Occipital lobe (tissue), 2 donors: ENCODE data around the gene LLCFC1. TPM values are rescaled to one million over a fixed set of nuclear protein-coding genes. Genes with fewer than 3 reads are reported as not detected.

Experiments
- DNase-seq: peaks from one replicate; lab custom pipeline; 2025; lab: John Stamatoyannopoulos, UW
- total RNA-seq: library from RNA; depleted of rRNA; stranded (reverse); fragments of >200 nt; gene quantifications from one replicate; pipeline ENCODE4 v1.2.3, GENCODE V29; 2014

LLCFC1 gene
- total RNA-seq, result not detected

DNA sequence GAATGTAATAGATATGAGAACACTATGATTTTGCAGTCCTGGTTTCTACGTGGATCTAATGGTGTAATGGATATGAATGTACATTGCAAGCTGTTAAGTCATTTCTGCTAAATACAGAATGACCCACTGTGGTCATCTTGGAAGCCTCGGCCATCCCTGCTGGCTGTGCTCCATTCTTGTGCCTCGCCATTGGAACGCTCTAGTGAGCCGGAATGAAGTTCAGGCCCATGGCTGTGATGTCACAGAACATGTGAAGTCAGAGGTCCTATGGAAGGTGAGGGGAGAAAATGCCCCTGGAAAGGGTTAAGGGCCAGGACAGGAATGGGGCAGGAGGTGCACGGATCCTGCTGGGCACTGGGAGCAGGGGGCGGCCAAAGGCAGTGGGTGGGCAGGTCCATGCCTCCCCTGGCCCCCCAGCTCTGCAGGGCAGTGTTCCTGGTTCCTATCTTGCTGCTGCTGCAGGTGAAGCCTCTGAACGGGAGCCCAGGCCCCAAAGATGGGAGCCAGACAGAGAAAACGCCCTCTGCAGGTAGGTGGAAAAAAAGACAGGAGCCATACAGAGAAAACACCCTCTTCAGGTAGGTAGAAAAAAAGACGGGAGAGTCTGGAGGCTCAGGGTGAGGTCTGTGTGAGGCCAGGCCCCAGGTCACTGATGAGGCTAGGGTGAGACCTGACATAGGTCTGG, at the start of gene LLCFC1:
Gene LLCFC1, plus strand, starts transcription at position 259 of the 685 bp plus-strand sequence. Its CDS starts 138 bp downstream, at position 397.
- DNase-seq, result no peak

DNA sequence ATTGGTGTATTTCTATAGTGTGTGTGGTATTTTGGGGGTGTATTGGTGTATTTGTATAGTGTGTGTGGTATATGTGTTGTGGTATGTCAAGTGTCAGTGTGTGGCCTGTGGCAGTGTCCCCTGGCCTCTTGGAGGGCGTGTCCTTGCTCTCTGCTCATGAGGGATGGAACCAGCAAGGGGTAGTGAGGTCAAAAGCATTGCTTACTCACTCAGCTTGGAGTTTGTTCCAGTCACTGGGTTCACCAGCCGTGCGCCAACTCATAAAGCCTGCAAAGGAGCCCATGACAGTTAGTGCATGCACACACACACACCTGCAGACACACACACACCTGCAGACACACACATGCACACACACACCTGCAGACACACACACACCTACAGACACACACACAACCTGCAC, 49.5 kb upstream of the LLCFC1 start:
- DNase-seq, result no peak

DNA sequence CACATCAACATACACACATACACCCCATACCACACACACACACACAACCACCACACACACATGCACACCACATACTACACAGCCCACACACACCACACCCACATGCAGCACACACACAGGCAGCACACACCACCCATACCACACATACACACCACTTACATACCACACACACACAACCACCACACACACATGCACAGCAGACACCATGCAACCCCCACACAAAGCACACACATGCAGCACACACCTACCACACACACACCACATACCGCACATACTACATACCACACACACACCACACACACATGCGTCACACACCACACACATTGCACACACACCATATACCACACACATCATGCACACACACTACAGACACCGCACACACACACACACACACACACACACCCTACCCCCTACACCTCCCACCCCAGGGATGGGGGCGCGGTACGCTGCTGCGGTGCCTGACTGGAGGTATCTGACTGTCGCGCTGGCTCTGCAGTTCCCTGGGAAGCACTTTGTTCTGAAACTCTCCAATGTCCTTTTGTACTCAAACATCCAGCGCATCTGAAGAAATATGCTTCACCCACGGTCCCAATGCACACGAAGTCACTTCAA, 48.3 kb upstream of the LLCFC1 start:
- no peak for DNase-seq

DNA sequence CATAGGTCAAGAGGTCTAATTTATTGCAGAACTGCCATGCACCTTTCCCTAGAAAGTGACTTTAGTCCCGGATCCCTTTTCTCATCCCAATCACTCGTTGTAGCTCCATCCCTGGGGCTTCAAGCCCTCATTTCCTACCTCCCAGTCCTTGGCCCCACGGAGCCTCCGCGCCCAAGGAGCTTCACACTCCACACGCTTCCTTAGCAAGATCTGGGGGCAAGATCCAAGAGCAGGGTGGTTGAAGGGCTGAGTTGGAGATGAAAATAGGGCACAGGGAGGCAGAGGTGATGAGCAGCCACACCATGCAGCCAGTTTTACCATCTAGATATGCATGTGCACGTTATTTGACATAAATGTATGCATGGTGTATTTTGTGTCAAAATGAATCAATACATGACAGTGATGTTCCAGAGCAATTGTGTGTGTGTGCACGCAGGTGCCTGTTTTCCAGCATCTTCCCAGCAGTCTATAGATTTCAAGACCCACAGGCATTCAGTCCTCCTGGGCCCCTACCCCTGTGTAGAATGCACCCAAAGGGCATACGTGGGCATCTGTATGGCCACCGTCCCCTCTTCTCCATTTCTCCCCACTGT, 47.7 kb upstream of the LLCFC1 start:
- no peak for DNase-seq

DNA sequence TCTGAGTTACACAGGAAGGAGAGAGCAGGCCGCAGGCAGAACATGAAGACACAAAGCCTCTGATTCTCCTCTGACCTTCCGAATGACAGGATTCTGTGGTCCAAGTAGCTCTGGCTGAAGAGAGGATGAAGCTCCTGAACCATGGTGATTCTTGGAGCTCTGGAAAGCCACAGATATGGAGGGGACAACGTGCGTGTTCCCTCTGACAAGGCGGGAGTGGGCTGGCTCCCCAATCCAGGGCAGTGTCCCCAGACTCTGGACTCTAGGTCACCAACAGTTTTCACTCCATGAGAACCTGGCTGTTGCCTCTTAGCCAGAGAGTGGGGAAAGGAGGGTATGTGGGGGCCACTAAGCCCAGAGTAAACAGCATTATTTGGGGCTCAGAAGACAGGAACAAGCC, 46.3 kb upstream of the LLCFC1 start:
- no peak for DNase-seq

DNA sequence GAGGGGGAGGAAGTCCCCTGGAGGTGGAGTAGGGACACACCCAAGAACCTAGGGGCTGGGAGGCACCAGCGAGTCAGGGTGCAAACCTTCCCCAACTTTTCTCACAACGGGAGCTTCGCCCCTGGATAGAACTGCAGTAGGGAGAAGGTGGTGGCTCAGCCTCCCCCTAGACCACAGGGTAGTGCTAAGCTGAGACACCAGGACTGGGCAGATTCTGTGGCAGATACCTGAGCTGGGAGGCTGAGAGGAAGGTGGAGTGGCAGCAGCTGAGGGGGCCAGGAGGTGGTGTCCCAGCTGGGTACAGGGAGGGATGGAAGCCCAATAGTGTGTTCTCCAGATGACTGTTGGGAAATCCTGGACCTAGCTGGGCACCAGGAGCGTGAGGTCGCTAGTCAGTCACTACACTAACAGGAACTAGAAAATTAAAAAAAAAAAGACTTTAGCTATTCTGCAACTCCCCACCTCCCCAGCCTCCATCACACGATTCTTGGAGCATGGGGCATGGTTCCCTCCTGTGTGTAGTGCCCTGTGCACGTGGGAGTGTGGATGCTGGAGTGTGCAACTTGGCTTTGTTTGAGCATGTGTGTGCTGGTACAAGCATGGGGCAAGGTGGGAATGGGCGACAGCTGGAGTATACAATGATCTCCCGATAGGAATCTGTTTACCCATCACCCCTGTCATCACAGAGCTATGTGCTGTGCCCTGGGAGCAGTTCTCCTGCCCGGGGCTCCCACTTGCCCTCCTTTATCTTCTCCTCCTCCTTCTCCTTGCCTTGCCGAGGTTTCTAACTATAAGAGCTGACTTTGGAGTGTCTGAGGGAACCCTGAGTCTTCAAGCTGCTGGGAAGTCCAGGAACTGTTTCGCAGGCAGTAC, 44.9 kb upstream of the LLCFC1 start:
- DNase-seq, result no peak

DNA sequence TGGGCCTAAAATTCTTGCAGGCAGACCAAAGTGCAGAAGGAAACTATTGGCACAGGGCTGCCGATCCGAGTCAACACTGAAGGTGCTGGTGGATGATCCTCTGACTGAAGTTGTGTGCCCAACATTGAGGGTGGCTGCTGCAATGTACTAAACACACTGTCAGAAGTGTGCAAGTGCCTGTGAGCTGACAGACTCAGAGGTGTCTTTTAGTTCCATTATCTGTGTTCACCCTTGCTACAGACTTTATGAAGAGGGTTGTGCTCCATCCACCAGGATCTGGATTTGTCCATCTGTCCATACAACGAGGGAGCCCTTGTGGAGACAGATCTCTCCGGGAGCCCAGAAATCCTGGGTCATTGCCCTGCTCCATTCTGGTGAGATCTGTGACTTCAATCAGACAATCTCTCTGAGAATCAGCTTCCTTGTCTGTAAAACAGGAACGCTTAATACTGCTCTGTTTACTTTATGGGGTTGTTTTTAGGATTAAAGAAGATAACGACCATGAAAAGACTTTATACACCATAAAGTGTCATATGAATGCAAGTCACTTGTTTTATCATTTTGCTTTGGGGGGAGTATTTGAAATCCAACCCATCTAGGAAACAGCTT, 44.2 kb upstream of the LLCFC1 start:
- DNase-seq, result no peak

DNA sequence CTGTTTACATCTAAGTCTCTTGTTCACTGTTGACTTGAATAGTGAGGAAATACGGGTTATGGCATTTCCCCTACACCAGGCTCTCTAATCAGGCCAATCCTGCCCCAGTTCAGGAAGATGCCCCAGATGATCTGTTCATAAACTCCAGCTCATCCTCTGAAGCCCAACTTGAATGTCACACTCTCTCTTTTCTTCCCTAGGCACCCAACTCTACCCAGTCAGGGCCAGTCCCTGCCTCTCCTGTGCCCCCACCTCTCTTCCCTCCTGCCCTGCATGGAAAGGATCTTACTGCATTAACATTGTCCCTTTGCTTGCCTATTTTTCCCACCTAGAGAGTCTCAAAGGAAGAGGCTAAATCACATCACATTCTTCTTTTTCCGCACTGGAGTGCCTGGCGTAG, 43.1 kb upstream of the LLCFC1 start:
- no peak for DNase-seq

DNA sequence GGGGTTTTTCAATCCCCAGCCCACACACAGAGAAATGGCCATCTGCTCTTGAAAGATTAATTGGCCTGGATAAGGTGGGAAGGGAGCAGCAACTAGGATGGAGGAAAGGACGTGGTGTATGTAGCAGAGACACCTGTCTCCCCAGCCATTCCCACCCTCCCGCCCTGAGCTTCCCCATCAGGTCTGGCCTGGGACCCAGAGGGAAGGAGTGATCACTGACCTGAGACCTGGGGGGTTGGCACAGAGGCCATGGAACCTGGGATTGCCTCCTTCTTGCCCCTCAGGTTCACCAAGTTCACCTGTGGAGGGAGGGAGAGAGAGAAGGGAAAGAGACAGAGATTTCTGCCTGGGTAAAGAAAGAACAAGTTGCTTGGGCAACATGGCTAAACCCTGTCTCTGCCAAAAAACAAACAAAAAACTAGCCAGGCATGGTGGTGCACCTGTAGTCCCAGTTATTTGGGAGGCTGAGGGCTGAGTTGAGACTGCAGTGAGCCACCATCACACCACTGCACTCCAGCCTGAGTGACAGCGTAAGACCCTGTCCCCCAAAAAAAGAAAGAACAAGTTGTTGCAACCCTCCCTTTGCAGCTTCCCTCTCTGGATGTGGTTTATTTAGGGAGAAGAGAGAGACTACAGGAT, 42.4 kb upstream of the LLCFC1 start:
- DNase-seq, result no peak

DNA sequence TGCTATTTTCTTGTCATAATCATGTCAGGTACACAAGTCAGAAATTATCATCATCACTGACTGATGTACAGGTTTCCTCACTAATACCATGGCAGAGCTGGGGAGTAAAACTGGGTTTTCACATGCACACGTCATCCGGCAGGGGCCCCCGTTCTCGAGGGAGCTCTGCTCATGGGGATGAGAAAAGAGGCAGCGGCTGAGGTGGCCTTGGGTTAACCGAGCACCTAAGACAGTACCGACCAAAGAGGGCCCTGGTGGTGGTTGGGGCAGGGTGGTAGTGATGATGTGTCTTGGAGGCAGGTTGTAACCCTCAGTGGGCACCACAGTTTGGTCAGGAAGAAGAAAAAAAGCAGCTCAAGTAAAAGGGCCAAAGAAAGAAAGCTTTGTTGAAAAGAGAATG, 41.6 kb upstream of the LLCFC1 start:
- no peak for DNase-seq

DNA sequence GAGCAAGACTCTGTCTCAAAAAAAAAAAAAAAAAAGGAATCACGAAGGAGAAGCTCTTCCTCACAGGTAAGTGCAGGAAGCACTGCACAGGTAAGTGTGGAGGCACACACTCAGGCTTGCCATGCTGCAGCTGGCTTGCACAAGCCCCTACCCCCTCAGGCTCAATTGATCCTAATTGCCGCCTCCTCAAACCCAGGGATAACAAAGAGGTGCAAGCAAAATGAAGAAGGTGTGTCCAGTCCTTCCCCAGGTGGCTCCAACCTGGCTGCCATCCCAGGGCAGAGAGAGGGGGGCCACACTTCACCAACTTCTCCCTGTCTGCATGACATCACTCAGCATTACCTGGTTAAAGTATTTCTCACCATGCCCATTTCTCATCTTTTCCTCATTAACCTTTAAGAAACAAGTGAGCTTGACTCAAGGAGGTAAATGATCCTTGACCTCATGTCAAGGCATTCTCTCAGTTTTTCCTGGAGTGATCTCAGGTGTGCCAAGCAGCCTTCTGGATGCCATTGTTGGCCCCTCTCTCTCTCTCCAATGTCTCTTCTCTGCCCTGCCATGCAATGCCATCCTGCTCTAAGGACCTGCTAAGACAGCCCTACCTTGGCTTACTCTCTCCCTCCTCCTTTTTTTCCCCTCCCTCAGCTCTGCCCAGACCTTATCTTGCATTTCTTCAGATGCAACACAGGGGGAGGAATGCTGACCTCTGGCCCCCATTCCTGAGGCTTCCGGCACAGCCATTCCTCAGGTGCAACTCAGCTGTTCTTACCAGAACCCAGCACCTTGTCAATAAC, 40.7 kb upstream of the LLCFC1 start:
- no peak for DNase-seq

DNA sequence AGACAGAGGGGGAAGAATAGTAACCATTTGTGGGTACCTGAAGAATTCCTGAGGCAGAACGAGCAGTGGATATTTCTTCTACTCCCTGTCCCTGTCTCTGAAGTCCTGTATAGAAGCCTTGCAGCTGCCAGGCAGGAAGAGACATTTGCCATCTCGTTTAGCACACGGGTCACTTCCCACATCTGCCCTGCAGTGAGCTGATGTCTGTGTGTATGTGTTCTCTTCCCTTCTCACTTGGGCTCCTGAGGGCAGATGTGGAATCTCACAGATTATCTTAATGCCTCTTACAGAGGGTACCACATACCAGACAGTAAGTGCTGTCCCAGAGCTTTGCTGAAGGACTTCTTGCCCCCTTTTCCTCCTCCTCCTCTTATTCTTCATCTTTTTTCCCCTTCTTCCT, 39.6 kb upstream of the LLCFC1 start:
- DNase-seq, result no peak

DNA sequence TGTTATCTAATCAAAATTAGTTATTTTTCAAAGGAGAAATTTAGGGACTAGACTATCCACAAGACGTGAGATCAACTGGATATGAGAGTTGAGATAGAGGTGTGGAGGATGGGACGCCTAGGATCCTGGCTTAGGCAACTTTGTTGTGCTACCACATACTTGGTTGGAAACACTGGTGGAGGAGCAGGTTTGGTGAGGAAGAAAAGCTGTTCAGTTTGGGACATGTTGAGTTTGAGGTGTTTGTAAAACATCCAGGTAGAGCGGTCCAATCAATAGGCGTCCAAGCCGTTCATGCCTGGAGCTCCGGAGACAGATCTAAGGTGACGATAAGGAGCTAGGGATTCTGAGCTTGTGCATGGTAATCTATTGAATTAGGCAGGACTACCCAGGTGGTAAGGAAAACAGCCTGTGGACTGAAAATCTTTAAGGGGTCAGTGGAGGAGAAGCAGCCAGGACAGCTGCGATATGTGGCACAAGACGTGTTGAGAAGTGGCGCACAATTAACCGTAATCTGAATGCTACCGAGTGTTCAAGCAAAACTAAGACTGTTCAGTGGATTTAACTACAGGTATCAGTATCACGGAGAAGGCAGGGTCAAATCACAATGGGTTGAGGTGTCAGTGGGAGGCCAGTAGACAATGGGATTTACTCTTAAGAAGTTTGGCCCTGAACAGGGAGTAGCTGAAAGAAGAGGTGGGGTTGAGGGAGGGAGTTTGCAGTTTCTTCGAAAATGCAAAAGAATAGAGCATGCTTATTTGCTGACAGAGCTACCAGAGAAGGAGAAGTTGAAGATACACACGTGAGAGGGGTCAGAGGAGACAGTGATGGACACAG, 37.6 kb upstream of the LLCFC1 start:
- DNase-seq, result no peak

DNA sequence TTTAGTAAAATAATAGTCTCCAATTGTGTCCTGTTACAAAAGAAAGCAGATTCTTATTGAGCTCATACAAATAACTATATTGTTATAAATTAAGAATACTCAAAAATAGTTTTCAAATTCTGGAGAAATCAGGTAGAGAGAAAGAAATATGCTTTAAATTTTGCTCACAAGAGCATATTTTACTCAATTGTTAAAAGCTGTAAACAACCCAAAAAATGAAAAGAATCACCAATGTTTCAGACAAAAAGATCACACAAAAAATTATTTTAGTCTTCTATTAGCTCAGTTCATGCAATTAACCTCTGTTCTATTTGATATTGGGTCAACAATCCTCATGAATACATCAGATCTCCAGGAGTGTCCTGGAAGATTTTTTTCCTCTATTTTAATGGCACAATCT, 35.2 kb upstream of the LLCFC1 start:
- DNase-seq, result no peak

DNA sequence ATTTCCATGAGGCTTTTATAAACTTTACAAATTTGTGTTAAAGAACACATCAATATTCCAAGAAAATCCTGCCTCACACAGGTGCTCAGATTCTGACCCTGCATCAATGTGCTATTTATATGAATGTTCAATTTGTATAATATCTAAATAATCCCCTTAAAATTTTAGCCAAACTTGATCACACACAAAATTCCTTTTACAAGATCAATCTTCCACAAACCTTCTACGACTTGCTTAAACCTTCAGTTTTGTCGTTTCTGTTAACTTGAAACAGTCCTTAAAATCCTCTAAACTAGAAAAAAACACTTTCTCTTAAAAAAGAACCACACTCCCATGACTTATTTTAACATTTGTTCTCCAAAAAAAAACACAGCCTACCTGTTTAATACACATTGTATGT, 33.5 kb upstream of the LLCFC1 start:
- DNase-seq, result no peak

DNA sequence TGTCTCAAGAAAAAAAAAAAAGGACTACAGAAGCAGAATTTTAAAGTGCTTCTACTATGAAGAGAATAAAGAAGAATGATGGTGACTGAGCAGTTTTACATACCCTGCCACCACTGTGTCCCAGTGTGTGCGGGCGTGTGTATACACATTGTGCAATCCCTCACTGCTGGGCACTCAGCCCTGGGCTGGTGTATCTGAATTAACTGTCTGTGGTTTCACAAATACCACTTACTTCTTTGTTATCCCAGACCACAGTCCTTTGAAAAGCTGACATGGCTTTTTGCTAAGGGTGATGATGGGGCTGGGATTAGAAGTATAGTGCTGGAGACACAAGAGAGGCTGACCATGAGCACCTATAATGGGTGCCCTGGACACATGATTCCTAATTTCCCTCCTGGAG, 32.6 kb upstream of the LLCFC1 start:
- DNase-seq, result no peak

DNA sequence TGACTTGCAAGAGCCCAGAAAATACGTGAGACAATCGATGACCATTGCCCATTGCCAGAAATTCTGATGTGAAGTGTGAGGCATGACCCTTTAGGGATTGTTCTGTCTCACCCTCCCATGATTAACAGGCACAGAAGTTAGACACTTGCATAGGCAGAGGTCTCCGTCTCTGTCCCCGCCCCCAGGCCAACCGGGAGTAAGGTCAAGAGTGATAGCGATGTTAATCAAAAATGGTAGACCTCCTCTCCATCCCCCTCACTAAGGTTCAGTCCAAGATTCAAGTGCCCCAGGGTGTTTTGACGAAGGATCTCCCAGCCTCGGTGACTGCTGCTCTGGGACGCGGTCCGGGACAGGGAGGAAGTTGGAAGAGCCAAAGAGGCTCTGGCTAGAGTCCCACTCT, 31.0 kb upstream of the LLCFC1 start:
- DNase-seq, result no peak

DNA sequence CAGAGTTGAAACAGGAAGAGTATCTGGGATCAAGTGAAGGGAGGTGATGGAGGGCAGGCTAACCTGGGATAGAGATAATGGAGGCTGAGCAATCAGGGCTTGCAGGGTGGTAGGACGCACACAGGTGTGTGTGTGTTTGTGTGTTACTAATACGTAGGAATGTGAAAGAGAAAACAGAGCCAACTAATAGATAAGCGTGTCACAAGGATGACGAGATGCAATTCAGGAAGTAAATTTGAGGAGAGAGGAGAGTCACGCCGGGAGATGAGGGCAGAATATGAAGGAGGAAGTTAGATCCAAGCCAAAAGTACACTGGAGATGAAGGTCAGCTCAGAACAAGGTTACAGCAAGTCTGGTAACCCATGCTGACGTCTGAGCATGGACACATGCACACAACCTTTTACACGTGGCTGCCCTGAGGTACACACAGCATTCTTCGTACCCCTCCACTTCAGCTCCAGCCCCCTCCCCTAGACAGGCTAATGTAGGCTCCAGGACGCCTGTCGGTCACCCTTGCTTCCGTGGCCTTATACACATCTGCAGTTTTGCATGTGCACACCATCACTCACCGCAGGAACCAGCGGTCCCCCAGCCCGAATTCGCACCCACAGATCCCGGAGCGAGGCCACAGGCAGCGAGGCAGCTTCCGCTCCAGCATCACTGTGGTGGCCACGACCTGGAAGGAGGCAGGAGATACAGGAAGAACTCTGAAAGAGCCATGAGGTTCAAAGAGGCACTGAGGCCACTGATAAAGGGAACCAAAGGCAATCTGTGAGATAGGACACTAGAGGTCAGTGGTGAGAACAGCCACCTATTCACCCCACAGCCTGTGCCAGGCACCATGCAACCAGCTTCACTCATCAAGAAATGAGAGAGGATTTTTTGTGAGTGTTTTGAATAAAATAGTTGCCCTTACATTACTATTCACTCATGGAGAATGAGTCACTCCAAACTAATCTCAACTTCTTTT, 30.1 kb upstream of the LLCFC1 start:
- DNase-seq, result no peak
